ENCODE data around the gene ADSL.

GRCh38 chr22:40385036-40385782 lies 38.9 kb downstream of the ADSL start:
- TF ChIP-seq CTCF (IDR thresholded peaks at IDR 0.05) (no peak), POLR2A (IDR thresholded peaks at IDR 0.05) (no peak), EP300 (IDR thresholded peaks at IDR 0.05) (no peak), POLR2AphosphoS5 (IDR thresholded peaks at IDR 0.05) (no peak)
